IPS-18c (cell line): ENCODE data around the gene PHAF1.
A peak's percentile ranks its signal among the peaks of the same experiment; 100 is the strongest.

Experiments used
- H3K4me3 ChIP-seq: 2 replicates; pipeline ENCODE4 v1.7.0; 2013; ENCODE audit warnings: low read depth, mild to moderate bottlenecking, low read length, moderate library complexity; ENCODE audit not compliant: insufficient read depth
- H3K9me3 ChIP-seq: one replicate; pipeline ENCODE4 v1.6.1; 2013; ENCODE audit warnings: mild to moderate bottlenecking, low read length, moderate library complexity; ENCODE audit not compliant: control insufficient read depth, insufficient read depth

The PHAF1 gene

DNA sequence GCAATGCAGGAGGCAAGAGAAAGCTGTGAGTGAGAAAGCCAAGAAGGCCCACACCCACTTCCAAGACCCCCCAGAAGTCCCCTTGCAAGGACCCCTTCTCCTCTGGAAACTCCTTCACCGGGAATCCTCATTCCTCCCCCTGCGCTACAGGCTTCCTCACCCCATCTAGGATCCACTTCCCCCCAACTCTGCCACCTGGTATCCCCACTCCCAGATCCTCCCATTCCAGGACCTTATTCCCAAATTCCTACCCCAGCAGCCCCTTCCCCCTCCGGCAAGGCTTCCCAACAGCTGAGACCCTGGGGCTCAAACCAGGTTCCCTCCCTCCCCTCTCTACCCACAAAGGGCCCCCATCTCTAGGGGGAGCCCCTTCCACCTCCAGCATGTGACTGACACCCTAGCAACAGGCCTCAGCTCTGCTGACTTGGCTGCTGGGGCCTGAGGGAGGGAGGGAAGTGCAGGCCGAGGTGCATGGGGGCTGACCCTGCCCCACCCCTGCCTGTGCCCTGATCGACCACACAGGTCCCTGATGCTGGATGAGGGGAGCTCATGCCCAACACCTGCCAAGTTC is 56.9 kb downstream of the PHAF1 start:
- peaks cover 6% of the 10 kb centered on the region for H3K9me3 ChIP-seq
- no peak overlapping the region for H3K4me3 ChIP-seq

- Histone ChIP-seq H3K4me3 (no peak overlapping the region), H3K9me3 (peaks cover 6% of the 10 kb centered on the region)
Measured at GRCh38 chr16:67167588-67167987, 57.8 kb downstream of the PHAF1 start.

- Histone ChIP-seq H3K9me3 (peaks cover 3% of the 10 kb centered on the region), H3K4me3 (peak overlapping the region; percentile 64)
Measured at GRCh38 chr16:67169011-67169451, 59.3 kb downstream of the PHAF1 start.

GRCh38 chr16:67169642-67170167 is 60.0 kb downstream of the PHAF1 start:
- Histone ChIP-seq H3K4me3 (peak overlapping the region; percentile 64), H3K9me3 (peaks cover 3% of the 10 kb centered on the region)

DNA sequence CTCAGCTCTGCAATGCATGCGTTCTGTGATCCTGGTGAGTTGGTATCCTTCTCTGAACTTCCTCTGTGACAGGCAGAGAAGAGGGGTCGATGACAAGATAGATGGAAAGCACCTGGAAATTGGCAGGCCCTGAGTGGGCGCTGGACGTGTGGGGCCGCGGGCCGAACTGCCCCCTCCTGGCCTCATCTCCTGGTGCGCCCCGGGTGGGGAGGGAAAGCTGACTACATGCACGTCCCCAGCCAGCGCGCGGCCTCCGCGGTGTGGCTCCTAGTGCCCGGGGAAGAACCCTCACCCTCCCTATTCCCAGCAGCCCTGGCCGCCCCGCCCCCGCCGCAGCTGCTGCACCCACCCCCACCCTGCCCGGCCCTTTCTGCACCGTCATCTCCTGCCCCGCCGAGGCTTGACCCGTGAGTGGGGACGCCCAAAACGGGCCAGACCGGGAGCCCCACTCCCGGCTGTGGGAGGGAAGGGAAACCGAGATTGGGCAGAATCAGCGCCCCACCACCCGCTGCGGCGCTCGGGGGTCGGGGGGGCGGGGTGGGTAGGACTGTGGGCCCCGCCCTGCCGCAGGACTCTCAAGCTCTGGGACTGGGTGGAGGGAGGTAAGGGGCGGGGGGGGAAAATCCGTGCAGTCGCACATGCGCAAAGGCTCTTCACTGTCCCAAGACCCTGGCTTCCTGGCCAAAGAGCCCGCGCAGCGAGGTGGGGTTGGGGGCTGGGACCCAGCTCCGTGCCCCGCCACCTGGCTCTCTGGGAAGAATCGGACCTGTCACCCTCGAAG is 60.6 kb downstream of the PHAF1 start, which contains the start of gene NOL3:
Gene NOL3, plus strand, starts transcription at position 371 of the 781 bp plus-strand sequence.
- Histone ChIP-seq H3K9me3 (no peaks in the 10 kb centered on the region), H3K4me3 (peak within 1 kb of the TSS; percentile 64)

- Histone ChIP-seq H3K9me3 (no peaks in the 10 kb centered on the region), H3K4me3 (peak overlapping the region; percentile 64)
Measured at GRCh38 chr16:67170949-67171649, 61.4 kb downstream of the PHAF1 start.

DNA sequence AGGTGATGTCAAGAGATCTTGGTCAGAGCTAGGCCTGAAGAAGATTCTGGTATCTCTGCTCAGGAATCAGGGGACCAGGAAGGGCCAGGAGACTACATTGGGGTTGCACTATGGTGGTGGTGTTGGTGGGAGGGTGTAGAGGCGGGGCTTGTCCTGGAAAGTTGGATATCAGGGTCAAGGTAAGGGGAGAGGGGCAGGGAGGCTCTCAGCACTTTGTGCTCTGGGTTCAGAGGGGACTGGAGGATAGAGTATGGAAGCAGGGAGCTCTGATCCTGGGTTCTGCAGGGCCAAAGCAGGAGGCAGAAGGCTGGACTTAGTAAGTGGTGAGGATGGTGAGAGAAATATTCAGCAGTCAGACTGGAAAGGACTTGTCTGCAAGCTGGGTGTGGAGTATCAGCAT is 63.6 kb downstream of the PHAF1 start:
- no peak overlapping the region for H3K4me3 ChIP-seq

DNA sequence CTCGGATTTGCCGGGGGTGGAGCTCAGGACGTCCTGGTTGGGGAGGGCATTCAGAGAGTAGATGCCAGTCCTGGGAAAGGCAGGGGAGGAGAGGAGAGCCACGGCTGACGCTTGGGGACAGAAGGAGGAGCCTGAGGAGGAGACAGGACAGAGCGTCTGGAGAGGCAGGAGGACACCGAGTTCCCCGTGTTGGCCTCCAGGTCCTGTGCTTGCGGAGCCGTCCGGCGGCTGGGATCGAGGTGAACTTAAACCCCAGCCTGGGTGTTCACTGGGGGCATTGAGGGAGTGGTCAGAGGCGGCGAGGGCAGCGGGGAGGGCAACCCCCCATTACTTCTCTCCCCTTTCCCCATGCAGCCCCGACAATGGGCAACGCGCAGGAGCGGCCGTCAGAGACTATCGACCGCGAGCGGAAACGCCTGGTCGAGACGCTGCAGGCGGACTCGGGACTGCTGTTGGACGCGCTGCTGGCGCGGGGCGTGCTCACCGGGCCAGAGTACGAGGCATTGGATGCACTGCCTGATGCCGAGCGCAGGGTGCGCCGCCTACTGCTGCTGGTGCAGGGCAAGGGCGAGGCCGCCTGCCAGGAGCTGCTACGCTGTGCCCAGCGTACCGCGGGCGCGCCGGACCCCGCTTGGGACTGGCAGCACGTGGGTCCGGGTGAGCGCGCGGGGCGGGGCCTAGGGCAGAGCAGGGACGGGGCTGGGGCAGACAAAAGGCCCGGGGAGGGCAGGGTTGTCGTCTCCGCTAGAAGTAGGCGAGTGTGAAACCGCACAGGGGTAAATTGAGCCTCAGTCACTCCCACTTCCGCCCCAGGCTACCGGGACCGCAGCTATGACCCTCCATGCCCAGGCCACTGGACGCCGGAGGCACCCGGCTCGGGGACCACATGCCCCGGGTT is 64.3 kb downstream of the PHAF1 start:
- Histone ChIP-seq H3K9me3 (no peaks in the 10 kb centered on the region), H3K4me3 (peak overlapping the region; percentile 47)

More for the DNA sequence above, 63.6 kb downstream of the PHAF1 start:
- H3K9me3 ChIP-seq, result no peaks in the 10 kb centered on the region

DNA sequence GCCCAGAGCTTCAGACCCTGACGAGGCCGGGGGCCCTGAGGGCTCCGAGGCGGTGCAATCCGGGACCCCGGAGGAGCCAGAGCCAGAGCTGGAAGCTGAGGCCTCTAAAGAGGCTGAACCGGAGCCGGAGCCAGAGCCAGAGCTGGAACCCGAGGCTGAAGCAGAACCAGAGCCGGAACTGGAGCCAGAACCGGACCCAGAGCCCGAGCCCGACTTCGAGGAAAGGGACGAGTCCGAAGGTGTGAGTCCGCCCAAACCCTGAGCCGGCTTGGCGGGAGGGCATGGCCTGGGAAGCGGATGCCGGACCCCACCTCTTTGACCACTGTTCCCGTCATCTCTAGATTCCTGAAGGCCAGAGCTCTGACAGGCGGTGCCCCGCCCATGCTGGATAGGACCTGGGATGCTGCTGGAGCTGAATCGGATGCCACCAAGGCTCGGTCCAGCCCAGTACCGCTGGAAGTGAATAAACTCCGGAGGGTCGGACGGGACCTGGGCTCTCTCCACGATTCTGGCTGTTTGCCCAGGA is 65.0 kb downstream of the PHAF1 start:
- Histone ChIP-seq H3K4me3 (peak overlapping the region; percentile 47; the same call in 1 of the 2 replicates), H3K9me3 (no peaks in the 10 kb centered on the region)

DNA sequence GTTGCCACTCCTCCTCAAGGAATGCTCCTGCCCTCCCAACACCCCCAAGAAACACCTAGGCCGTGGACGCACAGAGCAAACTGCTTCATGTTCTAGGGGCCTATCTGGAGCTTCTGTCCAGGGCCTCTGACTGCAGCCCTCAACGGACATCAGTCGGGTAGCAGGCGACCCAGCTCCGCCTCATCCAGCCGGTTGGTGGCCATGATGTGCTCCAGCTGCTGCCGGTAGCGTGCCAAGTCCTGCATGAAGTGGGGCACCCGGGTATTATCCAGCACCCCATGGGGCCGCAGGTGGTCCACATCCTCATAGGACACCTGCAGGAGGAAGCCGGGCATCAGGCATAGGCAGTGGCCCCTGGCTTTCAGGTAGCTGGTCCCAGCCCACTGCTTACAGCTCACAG is 66.9 kb downstream of the PHAF1 start:
- Histone ChIP-seq H3K4me3 (no peak overlapping the region), H3K9me3 (no peaks in the 10 kb centered on the region)

DNA sequence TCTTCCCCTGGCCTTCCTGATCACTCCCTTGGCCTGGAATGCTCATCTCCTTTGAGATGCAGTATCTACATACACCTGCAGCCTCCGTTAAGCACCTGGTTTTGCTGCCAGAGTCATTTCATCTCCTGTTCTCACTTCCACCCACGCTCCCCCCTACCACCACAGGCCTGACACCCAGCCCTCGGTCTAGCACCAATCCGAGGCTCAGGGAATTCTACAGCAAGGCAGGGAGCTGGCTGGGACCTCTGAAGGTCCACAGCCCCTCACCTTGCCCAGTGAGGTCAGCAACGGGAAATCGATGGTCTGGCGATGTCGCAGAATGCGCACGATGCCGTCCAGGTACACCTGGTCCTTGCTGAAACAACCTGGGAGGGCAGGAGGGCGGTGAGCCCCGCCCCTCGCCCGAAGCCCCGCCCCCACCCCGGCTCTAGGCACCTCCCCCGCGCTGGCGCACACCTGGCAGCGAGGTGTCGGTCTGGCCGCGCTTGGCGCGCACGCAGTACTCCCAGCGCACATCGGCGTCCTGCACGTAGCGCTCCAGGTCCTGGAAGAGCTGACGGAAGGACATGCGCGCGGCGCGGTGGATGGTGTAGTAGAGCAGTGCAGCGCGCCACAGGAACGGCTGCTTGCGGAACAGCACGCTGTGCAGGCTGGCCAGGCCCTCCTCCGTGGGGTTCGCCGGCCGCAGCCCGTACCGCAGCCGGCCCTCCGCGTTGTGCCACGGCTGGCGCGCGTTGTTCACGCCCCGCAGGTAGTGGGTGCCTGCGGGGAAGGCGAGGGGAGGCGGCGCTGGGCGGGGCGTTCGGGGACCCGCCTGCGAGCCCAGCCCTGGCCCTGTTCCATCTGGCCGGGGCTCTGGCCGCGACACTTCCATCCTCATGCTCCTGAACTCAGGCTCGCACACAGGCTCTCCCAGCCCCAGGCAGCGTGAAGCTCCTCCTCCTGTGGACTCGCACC is 68.3 kb downstream of the PHAF1 start:
- H3K9me3 ChIP-seq, result no peaks in the 10 kb centered on the region
- peak overlapping the region; percentile 49 for H3K4me3 ChIP-seq

GRCh38 chr16:67179421-67180080 is 69.8 kb downstream of the PHAF1 start:
- no peak overlapping the region for H3K4me3 ChIP-seq
- H3K9me3 ChIP-seq, result no peaks in the 10 kb centered on the region

- H3K4me3 ChIP-seq, result no peak overlapping the region
- H3K9me3 ChIP-seq, result no peaks in the 10 kb centered on the region
Measured at GRCh38 chr16:67180166-67180565, 70.4 kb downstream of the PHAF1 start.

- no peaks in the 10 kb centered on the region for H3K9me3 ChIP-seq
- H3K4me3 ChIP-seq, result no peak overlapping the region
Measured at GRCh38 chr16:67181346-67181745, 71.6 kb downstream of the PHAF1 start.

DNA sequence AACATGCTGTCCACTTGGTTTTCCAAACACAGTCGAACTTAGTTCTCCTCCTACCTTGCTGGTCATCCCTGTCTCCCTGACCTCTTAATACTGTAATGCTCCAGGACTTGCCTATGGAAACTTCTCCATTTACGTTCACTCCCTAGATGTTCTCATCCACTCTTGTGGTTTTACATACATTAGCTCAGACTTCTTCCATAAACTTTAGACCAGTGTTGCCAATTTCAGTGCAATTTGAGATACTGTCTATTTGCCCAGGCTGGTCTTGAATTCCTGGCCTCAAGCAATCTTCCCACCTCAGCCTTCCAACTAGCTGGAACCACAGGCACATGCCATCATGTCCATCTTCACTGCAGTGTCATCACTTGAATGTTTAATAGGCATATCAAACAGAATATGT is 72.5 kb downstream of the PHAF1 start:
- Histone ChIP-seq H3K4me3 (no peak overlapping the region), H3K9me3 (no peaks in the 10 kb centered on the region)
